CD4-positive, alpha-beta T cell treated with Interleukin-17A for 1 hour (primary cell): Measurements from ENCODE around the gene HSF2BP.
"Not testable (repeated sequence)": the region's sequence is repeated elsewhere in the genome, so short reads cannot be mapped to it uniquely, and the experiment has no call there.

ENCODE experiments used
- DNase-seq: peaks from one replicate; pipeline ENCODE4 v3.0.0-alpha.2; 2020

Gene HSF2BP

GRCh38 chr21:43616861-43617260 is 42.4 kb downstream of the HSF2BP start:
- not testable (repeated sequence) for DNase-seq

GRCh38 chr21:43614839-43615238 is 44.4 kb downstream of the HSF2BP start:
- DNase-seq, result no peak

GRCh38 chr21:43613755-43614638 is 45.3 kb downstream of the HSF2BP start:
- no peak for DNase-seq

GRCh38 chr21:43611598-43612369 is 47.5 kb downstream of the HSF2BP start:
- no peak for DNase-seq

- DNase-seq, result no peak
These were observed 49.6 kb downstream of the HSF2BP start for GRCh38 chr21:43609501-43610340.

GRCh38 chr21:43608664-43609063 is 50.6 kb downstream of the HSF2BP start:
- DNase-seq, result no peak

GRCh38 chr21:43608225-43608624 is 51.1 kb downstream of the HSF2BP start:
- DNase-seq, result no peak

- DNase-seq, result no peak
These were observed 53.7 kb downstream of the HSF2BP start for GRCh38 chr21:43605320-43606215.

GRCh38 chr21:43604505-43605204 is 54.6 kb downstream of the HSF2BP start:
- no peak for DNase-seq

- DNase-seq, result no peak
These were observed 55.4 kb downstream of the HSF2BP start for GRCh38 chr21:43603641-43604504.

- DNase-seq, result no peak
These were observed 56.1 kb downstream of the HSF2BP start for GRCh38 chr21:43603233-43603626.

GRCh38 chr21:43602266-43603232 is 56.7 kb downstream of the HSF2BP start:
- DNase-seq, result no peak

- no peak for DNase-seq
These were observed 58.5 kb downstream of the HSF2BP start for GRCh38 chr21:43600642-43601402.

- no peak for DNase-seq
These were observed 59.6 kb downstream of the HSF2BP start for GRCh38 chr21:43599728-43600127.

- no peak for DNase-seq
These were observed 60.7 kb downstream of the HSF2BP start for GRCh38 chr21:43598416-43599120.

- DNase-seq, result no peak
These were observed 61.6 kb downstream of the HSF2BP start for GRCh38 chr21:43597540-43598250.

GRCh38 chr21:43597052-43597451 is 62.2 kb downstream of the HSF2BP start:
- no peak for DNase-seq
